Right lung (tissue), 10 donors: ENCODE data around the gene SBNO2. TPM values are rescaled to one million over a fixed set of nuclear protein-coding genes. Genes with fewer than 3 reads are reported as not detected.

Experiments
- DNase-seq, 2 donors: peaks; one replicate each; pipeline ENCODE4 v3.0.0-alpha.2; 2013
- long read RNA-seq, 8 donors: transcript quantifications; one replicate each; lab custom pipeline, GENCODE V29; 2026
- polyA plus RNA-seq, 5 donors: library from polyadenylated mRNA; unstranded; fragments of 120-200 nt; gene quantifications; one replicate each; pipeline versions ENCODE4 v1.2.1 to v1.2.3, GENCODE V29; 2013; ENCODE audit warnings: inconsistent platforms in 1 of 5, low replicate concordance in 1 of 5; ENCODE audit not compliant: insufficient read length in 5 of 5, insufficient read depth in 1 of 5

The SBNO2 gene, protein sequence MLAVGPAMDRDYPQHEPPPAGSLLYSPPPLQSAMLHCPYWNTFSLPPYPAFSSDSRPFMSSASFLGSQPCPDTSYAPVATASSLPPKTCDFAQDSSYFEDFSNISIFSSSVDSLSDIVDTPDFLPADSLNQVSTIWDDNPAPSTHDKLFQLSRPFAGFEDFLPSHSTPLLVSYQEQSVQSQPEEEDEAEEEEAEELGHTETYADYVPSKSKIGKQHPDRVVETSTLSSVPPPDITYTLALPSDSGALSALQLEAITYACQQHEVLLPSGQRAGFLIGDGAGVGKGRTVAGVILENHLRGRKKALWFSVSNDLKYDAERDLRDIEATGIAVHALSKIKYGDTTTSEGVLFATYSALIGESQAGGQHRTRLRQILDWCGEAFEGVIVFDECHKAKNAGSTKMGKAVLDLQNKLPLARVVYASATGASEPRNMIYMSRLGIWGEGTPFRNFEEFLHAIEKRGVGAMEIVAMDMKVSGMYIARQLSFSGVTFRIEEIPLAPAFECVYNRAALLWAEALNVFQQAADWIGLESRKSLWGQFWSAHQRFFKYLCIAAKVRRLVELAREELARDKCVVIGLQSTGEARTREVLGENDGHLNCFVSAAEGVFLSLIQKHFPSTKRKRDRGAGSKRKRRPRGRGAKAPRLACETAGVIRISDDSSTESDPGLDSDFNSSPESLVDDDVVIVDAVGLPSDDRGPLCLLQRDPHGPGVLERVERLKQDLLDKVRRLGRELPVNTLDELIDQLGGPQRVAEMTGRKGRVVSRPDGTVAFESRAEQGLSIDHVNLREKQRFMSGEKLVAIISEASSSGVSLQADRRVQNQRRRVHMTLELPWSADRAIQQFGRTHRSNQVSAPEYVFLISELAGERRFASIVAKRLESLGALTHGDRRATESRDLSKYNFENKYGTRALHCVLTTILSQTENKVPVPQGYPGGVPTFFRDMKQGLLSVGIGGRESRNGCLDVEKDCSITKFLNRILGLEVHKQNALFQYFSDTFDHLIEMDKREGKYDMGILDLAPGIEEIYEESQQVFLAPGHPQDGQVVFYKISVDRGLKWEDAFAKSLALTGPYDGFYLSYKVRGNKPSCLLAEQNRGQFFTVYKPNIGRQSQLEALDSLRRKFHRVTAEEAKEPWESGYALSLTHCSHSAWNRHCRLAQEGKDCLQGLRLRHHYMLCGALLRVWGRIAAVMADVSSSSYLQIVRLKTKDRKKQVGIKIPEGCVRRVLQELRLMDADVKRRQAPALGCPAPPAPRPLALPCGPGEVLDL (N-terminal part only)
- polyA plus RNA-seq, result 10 to 100 TPM; 16.7 to 26.3 (median 17.9) TPM
- long read RNA-seq, donor 1, full-length matches to known transcripts, result 4 of 4 reads
- long read RNA-seq, donor 1, partial matches to known transcripts, result 0 of 4 reads
- long read RNA-seq, donor 1, other reads (novel, unspliced or antisense), result 0 of 4 reads
- long read RNA-seq, donor 2, full-length matches to known transcripts, result 2 of 2 reads
- long read RNA-seq, donor 2, partial matches to known transcripts, result 0 of 2 reads
- long read RNA-seq, donor 2, other reads (novel, unspliced or antisense), result 0 of 2 reads
- long read RNA-seq, donor 3, result 0 reads
- long read RNA-seq, donor 4, full-length matches to known transcripts, result 1 of 1 reads
- long read RNA-seq, donor 4, partial matches to known transcripts, result 0 of 1 reads
- long read RNA-seq, donor 4, other reads (novel, unspliced or antisense), result 0 of 1 reads
- long read RNA-seq, donor 5, partial matches to known transcripts, result 73 of 78 reads
- long read RNA-seq, donor 5, other reads (novel, unspliced or antisense), result 5 of 78 reads
- long read RNA-seq, donor 6, full-length matches to known transcripts, result 6 of 6 reads
- long read RNA-seq, donor 6, partial matches to known transcripts, result 0 of 6 reads
- long read RNA-seq, donor 6, other reads (novel, unspliced or antisense), result 0 of 6 reads
- long read RNA-seq, donor 7, full-length matches to known transcripts, result 3 of 642 reads
- long read RNA-seq, donor 7, partial matches to known transcripts, result 619 of 642 reads
- long read RNA-seq, donor 7, other reads (novel, unspliced or antisense), result 20 of 642 reads
- long read RNA-seq, donor 8, result 0 reads

DNA sequence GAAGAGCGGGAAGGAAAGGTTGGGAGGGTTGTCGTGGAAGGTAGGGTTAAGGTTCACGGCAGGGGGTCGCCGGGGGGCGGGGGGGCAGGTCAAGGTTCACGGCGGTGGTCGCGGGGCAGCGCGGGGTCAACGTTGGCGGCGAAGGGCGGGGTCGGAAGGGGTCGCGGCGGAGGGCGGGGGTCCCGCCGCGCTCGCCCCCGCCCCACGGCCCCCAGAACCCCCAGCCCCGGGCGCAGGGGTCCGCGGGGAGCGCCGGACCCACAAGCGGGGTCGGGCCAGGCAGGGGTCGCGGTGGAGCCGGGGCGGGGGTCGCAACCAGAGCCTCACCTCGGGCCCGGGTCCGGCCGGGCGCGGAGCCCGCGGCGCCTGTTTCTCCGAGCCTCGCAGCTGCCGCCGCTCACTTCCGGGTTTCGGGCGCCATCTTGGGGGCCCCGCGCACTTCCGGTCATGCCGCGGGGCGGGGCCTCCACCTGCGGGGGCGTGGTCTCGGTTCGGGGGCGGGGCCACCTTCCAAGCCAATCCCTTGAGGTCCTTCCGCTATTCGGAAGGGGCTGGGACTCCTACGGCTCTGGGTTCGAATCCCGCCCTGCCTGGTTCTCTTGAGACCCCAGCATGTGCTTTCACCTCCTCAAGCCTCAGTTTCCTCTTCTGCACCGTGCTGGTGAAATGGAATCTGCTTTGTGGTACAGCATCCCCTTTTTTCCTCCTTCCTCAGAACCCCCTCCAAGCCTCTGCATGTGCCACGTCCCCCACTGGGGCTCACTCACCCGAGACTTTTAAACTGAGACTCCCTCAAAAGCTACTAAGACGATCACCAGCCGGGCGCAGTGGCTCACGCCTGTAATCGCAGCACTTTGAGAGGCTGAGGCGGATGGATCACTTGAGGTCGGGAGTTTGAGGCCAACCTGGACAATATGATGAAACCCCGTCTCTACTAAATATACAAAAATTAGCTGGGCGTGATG is at the start of gene SBNO2:
TSS of gene SBNO2 (minus strand) at position 424 of the 965 bp plus-strand sequence. CDS start 19,992 bp downstream, outside the sequence.
- DNase-seq, result peak; percentile 67 to 70

GRCh38 chr19:1223018-1223855 is 49.2 kb upstream of the SBNO2 start:
- no peak for DNase-seq

DNA sequence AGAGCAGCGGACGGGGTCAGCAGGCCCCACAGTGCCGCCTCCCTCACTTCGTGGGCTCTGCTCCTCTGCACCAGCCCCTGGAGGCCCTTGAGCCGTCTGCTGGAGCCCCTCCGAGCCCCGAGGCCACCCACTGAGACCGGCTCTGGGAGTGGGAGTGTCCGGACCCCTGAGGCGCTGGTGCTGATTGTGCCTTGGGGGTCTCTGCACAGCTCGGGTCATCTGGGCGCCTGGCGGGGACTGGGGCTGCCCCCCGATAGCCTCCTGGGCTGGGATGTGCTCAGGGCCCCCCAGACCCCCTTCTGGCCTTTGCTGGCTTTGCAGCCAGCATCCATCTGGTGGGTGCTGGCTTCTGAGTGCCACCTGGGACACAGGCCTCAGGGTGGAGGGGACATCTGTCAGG is 48.3 kb upstream of the SBNO2 start:
- DNase-seq, result no peak

DNA sequence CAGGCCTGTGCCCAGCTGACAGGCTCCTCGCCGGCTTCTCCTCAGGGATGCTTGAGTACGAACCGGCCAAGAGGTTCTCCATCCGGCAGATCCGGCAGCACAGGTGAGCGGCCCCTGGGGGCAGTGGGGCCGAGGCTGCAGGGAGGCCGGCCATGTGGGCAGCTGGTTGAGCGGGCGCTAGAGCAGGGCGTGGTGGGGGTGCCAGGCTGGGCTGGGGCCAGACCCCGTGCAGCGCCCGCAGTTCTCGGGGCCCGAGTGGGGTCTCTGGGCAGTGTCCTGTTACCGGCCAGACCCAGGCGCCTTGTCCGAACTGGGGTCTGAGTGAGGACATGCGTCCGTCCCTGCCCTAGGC is 47.8 kb upstream of the SBNO2 start:
- no peak for DNase-seq

GRCh38 chr19:1220976-1221903 is 47.2 kb upstream of the SBNO2 start:
- no peak for DNase-seq

- no peak for DNase-seq
These were observed 46.4 kb upstream of the SBNO2 start for GRCh38 chr19:1220477-1220930.

- DNase-seq, result no peak
These were observed 45.9 kb upstream of the SBNO2 start for GRCh38 chr19:1219786-1220476.

DNA sequence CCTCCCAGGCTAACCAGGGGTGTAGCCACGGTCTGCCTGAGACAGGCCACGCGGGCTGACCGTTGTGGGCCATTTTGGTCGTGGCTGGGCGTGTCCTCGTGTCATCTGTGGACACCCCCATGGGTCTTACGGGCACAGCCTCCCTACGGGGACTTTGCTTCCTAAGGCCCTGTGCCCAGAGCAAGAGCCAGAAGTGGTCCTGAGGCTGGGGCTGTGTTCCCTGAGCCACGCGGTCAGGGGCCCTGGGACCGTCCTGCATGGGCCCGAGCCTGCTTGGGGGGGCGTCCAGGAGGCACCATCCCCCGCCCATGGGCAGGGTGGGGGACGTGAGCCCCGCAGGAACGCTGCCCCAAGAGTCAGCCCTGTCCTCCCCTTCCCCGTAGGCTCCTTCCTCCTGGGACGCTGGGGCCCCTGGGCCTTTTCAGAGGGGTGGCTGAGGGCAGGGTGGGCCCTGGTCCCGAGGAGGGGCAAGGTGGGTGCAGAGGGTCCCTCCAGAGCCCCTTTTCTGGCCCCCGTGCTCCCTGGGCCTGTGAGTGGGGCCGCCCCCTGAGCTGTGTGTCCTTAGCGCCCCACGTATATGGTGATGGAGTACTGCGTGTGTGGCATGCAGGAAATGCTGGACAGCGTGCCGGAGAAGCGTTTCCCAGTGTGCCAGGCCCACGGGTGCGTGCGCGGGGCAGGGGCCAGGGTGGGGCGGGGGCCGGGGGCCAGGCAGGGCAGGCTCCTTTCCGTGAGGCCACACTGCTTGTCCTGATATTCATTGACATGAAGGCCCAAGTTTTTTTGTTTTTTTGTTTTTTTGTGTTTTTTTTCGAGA is 44.9 kb upstream of the SBNO2 start:
- DNase-seq, result no peak

- DNase-seq, result no peak
These were observed 43.3 kb upstream of the SBNO2 start for GRCh38 chr19:1217366-1217765.

- DNase-seq, result no peak
These were observed 42.7 kb upstream of the SBNO2 start for GRCh38 chr19:1216756-1217155.

GRCh38 chr19:1214862-1215731 is 41.0 kb upstream of the SBNO2 start:
- no peak for DNase-seq

DNA sequence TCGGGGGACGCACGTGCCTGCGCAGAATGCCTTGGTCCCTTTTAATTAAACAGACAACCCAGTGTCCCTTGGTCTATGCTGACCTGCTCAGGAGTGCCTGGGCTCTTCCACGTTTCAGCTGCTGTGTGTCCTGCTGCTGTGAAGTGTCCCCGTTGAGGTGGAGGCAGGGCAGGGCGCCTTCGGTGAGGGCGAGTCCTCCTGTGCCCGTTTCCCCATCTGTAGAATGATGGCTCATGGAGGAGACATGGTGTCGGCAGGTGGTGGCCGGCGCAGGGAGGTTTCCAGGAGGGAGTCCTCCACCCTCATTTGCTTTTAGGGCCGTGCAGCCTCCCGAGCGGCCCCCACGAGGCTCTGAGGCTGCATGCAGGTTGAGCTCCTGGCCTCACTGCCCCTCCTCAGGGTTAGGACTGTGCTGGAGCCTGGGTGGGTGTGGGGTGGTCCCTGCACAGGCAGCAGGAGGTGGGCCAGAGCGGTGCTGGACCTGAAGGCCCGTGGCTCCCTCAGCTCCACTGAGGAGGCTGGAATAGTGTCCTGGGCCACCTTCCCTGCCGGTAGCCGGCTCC is 40.3 kb upstream of the SBNO2 start:
- no peak for DNase-seq

DNA sequence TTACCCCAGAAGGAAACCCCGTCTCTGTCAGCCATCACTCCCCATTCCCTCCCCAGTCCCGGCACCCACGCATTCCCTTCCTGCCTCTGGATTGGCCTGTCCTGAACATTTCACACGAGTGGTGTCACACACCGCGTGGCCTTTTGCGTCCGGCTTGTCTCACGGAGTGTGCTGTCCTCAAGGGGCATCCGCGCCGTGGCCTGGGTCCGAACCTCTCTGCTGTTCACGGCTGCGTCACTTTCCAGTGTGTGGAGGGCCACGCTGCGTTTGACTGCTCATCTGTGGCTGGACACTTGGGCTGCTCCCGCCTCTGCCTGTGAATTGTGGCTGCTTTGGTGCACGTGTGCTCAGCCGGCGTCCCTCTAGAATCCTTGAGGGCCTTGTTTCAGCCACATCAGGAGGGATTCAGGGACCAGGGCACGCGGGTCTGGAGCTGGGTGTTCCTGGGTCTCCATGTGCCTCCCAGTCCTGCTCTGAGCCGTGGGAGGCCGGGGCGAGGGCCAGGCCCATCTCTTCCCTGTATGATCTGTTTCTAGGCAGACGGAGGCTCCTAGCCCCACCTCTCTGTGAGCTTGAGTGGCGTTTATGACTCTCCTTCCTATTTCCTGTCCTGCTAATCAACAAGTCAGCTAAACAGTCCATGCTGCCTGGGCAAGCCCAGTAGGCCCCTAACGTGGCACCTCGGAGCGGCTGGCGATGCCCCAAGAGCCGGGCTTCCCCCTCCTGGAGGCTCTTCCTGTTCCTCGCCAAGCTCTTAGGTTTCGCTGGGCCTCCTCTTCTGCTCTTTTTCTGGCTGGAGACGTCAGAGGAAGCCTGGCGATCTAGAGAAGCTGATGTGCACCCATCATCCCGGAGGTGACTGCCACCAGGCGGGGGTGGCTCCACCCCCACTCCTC is 39.6 kb upstream of the SBNO2 start:
- DNase-seq, result no peak
